Keratinocyte (primary cell): ENCODE measurements around the gene HOTAIR.

Experiments used
- CTCF ChIP-seq, 3 experiments: IDR thresholded peaks in 1 of 3; conservative IDR thresholded peaks in 1 of 3; optimal IDR thresholded peaks in 1 of 3; 2 replicates in 2 of 3; 3 replicates in 1 of 3; pipeline versions ENCODE3 to v1.5.1; 2011; ENCODE audit warnings: low read length in 3 of 3, mild to moderate bottlenecking in 3 of 3, moderate library complexity in 2 of 3, control low read depth in 1 of 3, inconsistent platforms in 1 of 3; ENCODE audit not compliant: insufficient read depth in 2 of 3; ENCODE audit errors: extremely low read depth in 1 of 3
- EZH2 ChIP-seq: IDR thresholded peaks from one replicate; pipeline ENCODE4 v1.6.1; 2012; ENCODE audit warnings: inconsistent platforms, mild to moderate bottlenecking, low read length, moderate library complexity

GRCh38 chr12:54006559-54007220 is 31.9 kb upstream of the HOTAIR start:
- no peak for TF ChIP-seq EZH2
- TF ChIP-seq CTCF (optimal IDR thresholded peaks at IDR 0.05 in 1 of 3, IDR thresholded peaks at IDR 0.05 in 1 of 3, conservative IDR thresholded peaks at IDR 0.05 in 1 of 3; ENCODE audit: extremely low read depth in 1 of 3, insufficient read depth in 2 of 3, low read length in 3 of 3), result no peak
